ENCODE measurements around the gene MEPCE.

MEPCE gene

DNA sequence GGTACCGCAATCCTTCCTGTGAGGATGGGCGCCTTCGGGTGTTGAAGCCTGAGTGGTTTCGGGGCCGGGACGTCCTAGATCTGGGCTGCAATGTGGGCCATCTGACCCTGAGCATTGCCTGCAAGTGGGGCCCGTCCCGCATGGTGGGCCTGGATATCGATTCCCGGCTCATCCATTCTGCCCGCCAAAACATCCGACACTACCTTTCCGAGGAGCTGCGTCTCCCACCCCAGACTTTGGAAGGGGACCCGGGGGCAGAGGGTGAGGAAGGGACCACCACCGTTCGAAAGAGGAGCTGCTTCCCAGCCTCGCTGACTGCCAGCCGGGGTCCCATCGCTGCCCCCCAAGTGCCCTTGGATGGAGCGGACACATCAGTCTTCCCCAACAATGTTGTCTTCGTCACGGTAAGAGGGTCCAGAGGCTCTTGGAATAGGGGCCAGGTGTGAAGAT lies 1.7 kb downstream of the MEPCE start:
- TF ChIP-seq, protein P1, sequence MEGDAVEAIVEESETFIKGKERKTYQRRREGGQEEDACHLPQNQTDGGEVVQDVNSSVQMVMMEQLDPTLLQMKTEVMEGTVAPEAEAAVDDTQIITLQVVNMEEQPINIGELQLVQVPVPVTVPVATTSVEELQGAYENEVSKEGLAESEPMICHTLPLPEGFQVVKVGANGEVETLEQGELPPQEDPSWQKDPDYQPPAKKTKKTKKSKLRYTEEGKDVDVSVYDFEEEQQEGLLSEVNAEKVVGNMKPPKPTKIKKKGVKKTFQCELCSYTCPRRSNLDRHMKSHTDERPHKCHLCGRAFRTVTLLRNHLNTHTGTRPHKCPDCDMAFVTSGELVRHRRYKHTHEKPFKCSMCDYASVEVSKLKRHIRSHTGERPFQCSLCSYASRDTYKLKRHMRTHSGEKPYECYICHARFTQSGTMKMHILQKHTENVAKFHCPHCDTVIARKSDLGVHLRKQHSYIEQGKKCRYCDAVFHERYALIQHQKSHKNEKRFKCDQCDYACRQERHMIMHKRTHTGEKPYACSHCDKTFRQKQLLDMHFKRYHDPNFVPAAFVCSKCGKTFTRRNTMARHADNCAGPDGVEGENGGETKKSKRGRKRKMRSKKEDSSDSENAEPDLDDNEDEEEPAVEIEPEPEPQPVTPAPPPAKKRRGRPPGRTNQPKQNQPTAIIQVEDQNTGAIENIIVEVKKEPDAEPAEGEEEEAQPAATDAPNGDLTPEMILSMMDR (IDR thresholded peaks at IDR 0.05; ENCODE audit: low read depth, low read length, missing control alignments): no peak
- peak overlapping the region; percentile 94 for H3K4me3 ChIP-seq (ENCODE audit: low read depth, low read length)

DNA sequence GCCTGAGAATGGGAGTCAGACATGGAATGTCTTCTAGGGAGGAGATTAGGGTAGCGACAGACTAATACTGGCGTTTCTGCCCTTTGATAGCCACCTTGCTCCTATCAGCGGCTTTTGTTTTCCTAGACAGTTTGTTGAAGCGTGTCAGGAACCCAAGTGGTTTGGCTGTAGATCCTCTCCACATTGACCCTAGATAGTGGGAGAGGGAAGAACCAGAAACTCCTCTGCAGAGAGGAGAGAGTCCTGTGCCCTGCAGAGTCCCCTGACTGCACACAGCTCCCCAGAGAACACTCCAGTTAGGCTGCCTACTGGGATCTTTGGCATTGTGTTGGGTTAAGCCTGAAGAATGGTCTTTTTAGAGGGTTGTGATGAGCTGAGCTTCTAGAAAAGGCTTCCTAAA lies 2.4 kb downstream of the MEPCE start:
- TF ChIP-seq, protein P1 (IDR thresholded peaks at IDR 0.05; ENCODE audit: low read depth, low read length, missing control alignments): no peak
- no peak overlapping the region for H3K4me3 ChIP-seq (ENCODE audit: low read depth, low read length)
- no peak for DNase-seq (ENCODE audit: low read depth)

More for the DNA sequence above, 1.7 kb downstream of the MEPCE start:
- no peak for DNase-seq (ENCODE audit: low read depth)

DNA sequence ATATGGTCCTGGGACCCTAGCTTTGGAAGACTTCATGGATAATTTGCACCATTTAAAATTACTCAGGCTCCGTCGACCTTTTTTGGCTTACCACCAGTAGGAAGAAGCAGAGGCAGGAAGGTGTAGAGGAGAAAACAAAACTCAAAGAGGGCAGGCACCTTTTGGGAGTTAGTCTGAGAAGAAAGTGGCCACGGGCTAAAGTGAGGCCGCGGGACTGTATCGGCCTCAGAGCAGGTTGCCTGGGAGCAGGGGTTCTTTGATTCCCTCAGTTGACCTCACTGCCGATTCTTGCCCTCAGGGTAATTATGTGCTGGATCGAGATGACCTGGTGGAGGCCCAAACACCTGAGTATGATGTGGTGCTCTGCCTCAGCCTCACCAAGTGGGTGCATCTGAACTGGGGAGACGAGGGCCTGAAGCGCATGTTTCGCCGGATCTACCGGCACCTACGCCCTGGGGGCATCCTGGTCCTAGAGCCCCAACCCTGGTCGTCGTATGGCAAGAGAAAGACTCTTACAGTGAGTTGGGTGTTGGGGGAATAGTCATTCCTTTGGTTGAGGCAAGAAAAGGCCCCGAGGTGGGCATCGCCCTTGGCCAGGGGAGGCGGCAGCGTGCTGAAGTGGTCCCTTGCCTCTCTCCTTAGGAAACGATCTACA lies 3.1 kb downstream of the MEPCE start:
- H3K4me3 ChIP-seq (ENCODE audit: low read depth, low read length): no peak overlapping the region
- TF ChIP-seq, protein P1 (IDR thresholded peaks at IDR 0.05; ENCODE audit: low read depth, low read length, missing control alignments): no peak
- DNase-seq (ENCODE audit: low read depth): no peak

DNA sequence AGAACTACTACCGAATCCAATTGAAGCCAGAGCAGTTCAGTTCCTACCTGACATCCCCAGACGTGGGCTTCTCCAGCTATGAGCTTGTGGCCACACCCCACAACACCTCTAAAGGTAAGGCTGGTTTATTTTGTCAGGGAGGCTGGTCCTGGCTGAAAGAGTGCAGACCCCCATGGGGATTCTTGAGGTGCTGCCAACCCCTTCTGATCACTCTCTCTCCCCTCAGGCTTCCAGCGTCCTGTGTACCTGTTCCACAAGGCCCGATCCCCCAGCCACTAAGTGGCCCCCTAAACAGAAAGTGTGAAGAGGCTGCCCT lies 3.6 kb downstream of the MEPCE start:
- H3K4me3 ChIP-seq (ENCODE audit: low read depth, low read length): no peak overlapping the region
- DNase-seq (ENCODE audit: low read depth): no peak
- TF ChIP-seq, protein P1 (IDR thresholded peaks at IDR 0.05; ENCODE audit: low read depth, low read length, missing control alignments): no peak

DNA sequence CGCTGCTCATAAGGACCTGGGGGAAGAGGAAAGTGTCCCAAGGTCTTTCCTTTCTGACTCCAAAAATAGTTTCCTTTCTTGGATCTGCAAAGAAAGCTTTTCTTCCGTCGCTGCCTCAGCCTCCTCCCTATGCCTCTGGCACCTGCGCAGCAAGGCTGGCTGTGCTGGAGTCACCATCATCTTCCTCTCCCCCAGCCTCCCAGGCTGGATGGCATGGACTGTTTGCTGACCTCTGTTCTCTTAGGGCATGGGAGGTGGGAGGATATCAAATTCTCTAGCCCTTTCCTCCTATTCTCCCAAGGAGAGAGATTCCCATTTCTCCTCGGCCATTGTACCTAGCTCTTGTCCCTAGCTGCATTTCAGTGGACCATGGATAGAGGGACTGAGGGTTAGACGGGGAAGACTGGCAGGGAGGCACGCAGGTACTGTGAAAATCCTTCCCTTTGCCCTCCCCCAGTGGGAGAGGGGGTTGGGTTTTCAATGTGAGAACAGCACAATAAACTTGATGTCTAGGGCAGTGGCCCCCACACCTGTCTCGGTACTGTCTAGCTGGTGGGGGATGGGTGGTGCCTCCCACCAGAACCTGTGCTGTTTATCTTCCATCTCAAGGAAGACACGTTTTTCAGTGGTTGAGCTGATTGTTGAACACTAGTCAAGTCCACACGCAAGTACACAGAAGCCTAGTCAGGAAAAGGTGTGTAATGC lies 4.1 kb downstream of the MEPCE start:
- no peak for DNase-seq (ENCODE audit: low read depth)
- TF ChIP-seq, protein P1 (IDR thresholded peaks at IDR 0.05; ENCODE audit: low read depth, low read length, missing control alignments): no peak
- H3K4me3 ChIP-seq (ENCODE audit: low read depth, low read length): no peak overlapping the region

DNA sequence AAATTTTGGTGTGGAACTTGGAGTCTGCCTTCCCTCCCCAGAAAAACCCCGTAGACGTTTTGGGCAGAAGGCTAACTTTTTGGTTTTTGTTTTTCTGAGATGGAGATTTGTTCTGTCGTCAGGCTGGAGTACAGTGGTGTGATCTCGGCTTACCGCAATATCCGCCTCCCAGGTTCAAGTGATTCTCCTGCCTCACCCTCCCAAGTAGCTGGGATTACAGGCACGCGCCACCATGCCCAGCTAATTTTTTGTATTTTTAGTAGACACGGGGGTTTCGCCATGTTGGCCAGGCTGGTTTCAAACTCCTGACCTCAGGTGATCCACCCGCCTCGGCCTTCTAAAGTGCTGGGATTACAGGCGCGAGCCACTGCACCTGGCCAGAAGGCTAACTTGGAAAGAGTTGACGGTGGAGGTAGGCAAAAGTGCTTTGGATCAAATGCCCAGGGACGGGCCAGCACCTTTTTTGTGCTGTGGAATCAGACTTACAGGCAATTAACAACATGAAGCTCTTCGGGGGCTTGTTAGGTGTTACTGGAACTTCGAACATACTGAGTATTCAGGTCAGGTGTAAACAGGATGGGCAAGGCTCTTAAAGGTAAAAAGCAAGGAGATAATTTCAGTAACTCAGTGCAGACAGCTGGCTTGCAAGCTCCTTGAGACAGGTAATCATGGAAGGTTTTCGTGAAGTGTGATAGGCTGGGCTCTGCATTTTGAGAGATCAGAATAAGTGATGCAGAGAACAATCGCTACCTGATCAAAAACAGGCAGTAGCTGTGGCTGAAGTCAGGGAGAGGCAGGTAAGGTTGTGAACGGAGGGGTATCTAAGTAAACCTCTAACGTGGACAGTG lies 4.9 kb downstream of the MEPCE start:
- peak overlapping the region; percentile 97 for H3K4me3 ChIP-seq (ENCODE audit: low read depth, low read length)
- TF ChIP-seq, protein P1 (IDR thresholded peaks at IDR 0.05; ENCODE audit: low read depth, low read length, missing control alignments): no peak
- DNase-seq (ENCODE audit: low read depth): no peak
